Endometrial microvascular endothelial cells (primary cell): ENCODE data around the gene GNL3L. TPM values are rescaled to one million over a fixed set of nuclear protein-coding genes. Genes with fewer than 3 reads are reported as not detected.
"Not testable (repeated sequence)": the region's sequence is repeated elsewhere in the genome, so short reads cannot be mapped to it uniquely, and the experiment has no call there.

ENCODE experiments used
- in situ Hi-C: cut with HindIII; loops from 2 replicates; pipeline ENCODE4 v1.10.0; 2017; ENCODE audit warnings: low sequenced_read_pairs, low pct_unique_long_range_greater_than_20kb; ENCODE audit errors: inconsistent ontology term
- total RNA-seq: library from RNA; depleted of rRNA; stranded (reverse); fragments of >200 nt; gene quantifications from one replicate; pipeline ENCODE4 v1.2.3, GENCODE V29; 2015; ENCODE audit errors: inconsistent ontology term

Gene GNL3L, protein sequence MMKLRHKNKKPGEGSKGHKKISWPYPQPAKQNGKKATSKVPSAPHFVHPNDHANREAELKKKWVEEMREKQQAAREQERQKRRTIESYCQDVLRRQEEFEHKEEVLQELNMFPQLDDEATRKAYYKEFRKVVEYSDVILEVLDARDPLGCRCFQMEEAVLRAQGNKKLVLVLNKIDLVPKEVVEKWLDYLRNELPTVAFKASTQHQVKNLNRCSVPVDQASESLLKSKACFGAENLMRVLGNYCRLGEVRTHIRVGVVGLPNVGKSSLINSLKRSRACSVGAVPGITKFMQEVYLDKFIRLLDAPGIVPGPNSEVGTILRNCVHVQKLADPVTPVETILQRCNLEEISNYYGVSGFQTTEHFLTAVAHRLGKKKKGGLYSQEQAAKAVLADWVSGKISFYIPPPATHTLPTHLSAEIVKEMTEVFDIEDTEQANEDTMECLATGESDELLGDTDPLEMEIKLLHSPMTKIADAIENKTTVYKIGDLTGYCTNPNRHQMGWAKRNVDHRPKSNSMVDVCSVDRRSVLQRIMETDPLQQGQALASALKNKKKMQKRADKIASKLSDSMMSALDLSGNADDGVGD
- 42.2 TPM for total RNA-seq

GRCh38 chrX:54529552-54530356 lies at the start of gene GNL3L:
Gene GNL3L (plus strand): TSS chrX:54530219. CDS start chrX:54532567, 2,348 bp downstream.
- in situ Hi-C loops, result no loop called here

GRCh38 chrX:54482839-54483593 lies 47.0 kb upstream of the GNL3L start:
- in situ Hi-C loops, result no loop called here

GRCh38 chrX:54483946-54484345 lies 46.1 kb upstream of the GNL3L start:
- in situ Hi-C loops, result no loop called here

- in situ Hi-C loops, result no loop called here
These were observed 45.4 kb upstream of the GNL3L start for GRCh38 chrX:54484666-54485065.

GRCh38 chrX:54489819-54490218 lies 40.2 kb upstream of the GNL3L start:
- in situ Hi-C loops, result not testable (repeated sequence)

DNA sequence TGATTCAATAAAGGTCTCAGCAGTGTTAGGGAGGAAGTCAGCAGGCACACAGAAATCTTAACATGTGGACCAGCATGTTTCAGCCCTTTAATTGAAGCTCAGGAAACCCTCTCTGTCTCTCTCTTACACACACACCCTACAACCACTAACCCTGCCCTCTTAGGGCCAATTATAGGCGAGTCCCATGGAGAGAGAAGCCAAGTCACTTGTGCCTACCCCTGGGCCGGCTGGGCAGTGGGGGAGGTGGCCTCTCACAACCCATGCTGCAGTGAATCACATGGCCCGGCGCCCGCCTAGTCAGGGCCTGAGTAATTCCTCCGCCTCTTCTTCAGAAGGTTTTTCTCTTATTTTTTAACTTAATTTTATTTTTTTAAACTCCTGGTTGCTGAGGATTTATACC lies 37.7 kb upstream of the GNL3L start:
- in situ Hi-C loops, result no loop called here

GRCh38 chrX:54494166-54494988 lies 35.6 kb upstream of the GNL3L start:
- in situ Hi-C loops, result no loop called here

DNA sequence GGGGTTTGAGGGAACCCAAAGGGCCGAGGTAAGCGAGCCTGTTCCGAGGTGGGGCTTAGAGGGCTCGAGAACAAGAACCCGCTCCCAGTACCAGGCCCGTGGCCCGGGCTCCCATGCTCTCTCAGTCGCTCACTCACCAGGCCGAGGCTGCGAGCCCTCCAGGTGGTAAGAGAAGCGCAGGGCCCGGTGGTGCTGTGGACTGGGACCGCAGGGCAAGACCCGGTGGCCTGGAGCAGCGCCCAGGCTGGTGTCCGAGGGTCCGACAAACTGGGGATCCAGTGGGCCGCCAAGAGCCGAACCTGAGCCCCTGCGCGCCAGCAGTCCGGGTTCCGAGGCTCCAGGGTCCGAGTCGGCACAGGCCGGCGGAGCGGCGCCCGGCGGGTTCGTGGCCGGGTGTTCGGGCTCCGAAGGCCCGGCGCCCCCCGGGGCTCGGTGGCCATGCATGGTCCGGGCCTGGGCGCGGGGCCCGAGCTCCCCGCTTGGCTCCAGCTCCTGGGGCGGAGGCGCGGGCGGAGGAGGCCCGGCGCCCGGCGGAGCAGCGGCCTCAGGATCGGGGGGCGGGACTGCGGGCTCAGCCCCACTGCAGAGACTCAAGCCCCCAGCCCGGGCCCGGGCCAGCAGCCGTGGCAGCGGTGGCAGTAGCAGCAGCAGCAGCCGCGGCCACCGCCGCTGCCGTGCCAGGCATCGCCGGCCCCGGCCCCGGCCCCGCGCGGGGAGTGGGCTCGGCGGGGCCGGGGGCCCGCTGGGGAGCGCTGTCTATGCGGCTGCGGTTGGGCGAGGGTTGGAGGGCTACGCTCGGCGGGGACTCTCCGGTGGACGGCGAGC lies 34.8 kb upstream of the GNL3L start:
- in situ Hi-C loops, result no loop called here

DNA sequence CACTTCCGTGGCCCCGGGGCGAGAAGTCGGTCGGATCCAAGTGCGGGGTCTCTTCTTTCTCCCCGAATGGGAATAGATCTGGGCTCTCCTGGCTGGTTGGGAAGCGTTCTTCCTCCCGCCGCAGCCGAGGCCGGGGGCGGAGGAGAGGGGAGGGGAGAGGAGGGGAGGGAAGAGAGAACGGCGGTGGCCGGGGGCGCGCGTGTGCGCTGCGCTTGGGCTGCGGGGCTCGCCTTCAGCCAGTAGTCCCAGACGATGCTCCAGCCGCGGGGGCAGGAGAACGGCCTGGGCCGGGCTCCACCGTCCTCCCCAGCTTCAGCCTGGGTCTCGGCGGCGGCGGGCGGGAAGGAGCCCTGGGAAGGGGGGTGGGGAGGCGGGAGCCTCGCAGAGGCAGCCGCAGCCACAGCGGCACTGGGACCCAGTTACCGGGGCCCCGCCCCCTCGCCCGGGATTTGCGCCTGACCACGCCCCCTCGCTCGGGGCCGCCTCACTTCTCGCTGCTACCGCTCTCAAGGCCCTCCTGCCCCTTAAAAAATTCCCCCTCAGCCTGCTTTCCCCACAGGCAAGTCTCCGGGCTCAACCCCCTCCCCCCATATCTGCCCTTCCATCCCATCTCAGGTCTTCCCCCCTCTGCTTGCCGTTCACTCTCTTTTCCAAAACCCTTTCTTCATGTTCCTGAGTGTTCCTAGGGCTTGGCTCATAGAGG lies 34.1 kb upstream of the GNL3L start, which contains the start of gene FGD1:
TSS of gene FGD1 (minus strand) at position 421 of the 703 bp plus-strand sequence. CDS start 802 bp downstream, outside the sequence.
- in situ Hi-C loops, result no loop called here

- in situ Hi-C loops, result no loop called here
These were observed 33.5 kb upstream of the GNL3L start for GRCh38 chrX:54496517-54496852.

GRCh38 chrX:54496936-54497335 lies 33.1 kb upstream of the GNL3L start:
- in situ Hi-C loops, result no loop called here

GRCh38 chrX:54509400-54509799 lies 20.6 kb upstream of the GNL3L start:
- in situ Hi-C loops, result no loop called here

DNA sequence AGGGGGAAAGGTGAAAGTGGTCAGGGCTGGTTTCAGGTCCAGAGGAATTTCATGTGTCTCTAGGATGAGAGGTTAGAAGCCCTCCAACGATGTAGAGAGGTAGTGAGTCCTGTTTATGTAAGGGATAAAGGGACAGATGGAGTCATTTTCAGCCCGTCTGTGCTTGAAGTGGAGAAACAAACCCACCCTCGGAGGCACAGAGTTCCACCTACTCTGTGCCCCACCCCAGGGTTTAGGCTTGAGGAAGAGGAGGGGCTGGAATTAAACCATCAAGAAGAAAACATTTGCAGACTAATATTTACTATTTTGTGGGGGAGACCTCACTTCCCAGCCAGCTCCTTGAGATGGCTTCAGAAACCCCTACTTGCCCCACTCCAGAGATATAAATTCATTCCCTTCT lies 868 bp upstream of the GNL3L start:
- in situ Hi-C loops, result no loop called here

- in situ Hi-C loops, result no loop called here
These were observed 410 bp downstream of the GNL3L start for GRCh38 chrX:54530357-54530900.

GRCh38 chrX:54534271-54534670 lies 4.3 kb downstream of the GNL3L start:
- in situ Hi-C loops, result no loop called here

- in situ Hi-C loops, result no loop called here
These were observed 10.3 kb downstream of the GNL3L start for GRCh38 chrX:54540289-54540688.

DNA sequence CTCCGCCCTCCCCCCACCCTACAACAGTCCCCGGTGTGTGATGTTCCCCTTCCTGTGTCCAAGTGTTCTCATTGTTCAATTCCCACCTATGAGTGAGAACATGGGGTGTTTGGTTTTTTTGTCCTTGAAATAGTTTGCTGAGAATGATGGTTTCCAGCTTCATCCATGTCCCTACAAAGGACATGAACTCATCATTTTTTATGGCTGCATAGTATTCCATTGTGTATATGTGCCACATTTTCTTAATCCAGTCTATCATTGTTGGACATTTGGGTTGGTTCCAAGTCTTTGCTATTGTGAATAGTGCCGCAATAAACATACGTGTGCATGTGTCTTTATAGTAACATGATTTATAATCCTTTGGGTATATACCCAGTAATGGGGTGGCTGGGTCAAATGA lies 12.2 kb downstream of the GNL3L start:
- in situ Hi-C loops, result not testable (repeated sequence)
